ENCODE measurements around the gene PANX1. TPM values are rescaled to one million over a fixed set of nuclear protein-coding genes. Genes with fewer than 3 reads are reported as not detected.

PANX1 gene
- total and polyA plus RNA-seq, 2 experiments from 2014 or later, result 13.0 to 16.5 TPM

GRCh38 chr11:94212898-94213297, 84.3 kb downstream of the PANX1 start:
- Histone ChIP-seq H3K4me1 (ENCODE audit: low read depth) (no peaks in the 10 kb centered on the region), H3K36me3 (no peaks in the 10 kb centered on the region), H3K27me3 (no peaks in the 10 kb centered on the region), H3K9me3 (ENCODE audit: low read depth) (no peaks in the 10 kb centered on the region), H3K4me3 (no peak overlapping the region), H3K27ac (no peak overlapping the region)
- no peak for DNase-seq (ENCODE audit: low read depth in 1 of 2, low spot score in 1 of 2)
- no peak for TF ChIP-seq CTCF (IDR thresholded peaks at IDR 0.05; ENCODE audit: low read depth, low read length)

DNA sequence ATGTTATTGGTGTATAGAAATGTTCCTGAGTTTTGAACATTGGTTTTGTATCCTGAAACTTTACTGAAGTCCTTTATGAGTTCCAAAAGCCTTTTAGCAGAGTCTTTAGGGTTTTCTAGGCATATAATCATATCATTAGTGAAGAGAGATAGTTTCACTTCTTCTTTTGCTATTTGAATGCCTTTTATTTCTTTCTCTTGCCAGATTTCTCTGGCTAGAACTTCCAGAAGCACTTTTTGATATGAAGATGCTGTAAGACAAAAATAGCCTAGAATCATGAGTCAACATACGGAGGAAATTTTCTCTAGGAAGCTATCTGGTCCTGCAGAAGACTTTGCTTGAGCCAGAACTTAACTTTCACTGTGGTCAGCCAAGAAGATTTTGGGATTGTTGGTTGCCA, 89.1 kb downstream of the PANX1 start:
- H3K36me3 ChIP-seq, result no peaks in the 10 kb centered on the region
- no peaks in the 10 kb centered on the region for H3K9me3 ChIP-seq (ENCODE audit: low read depth)
- no peaks in the 10 kb centered on the region for H3K27me3 ChIP-seq
- no peak for DNase-seq (ENCODE audit: low read depth in 1 of 2, low spot score in 1 of 2)
- H3K4me3 ChIP-seq, result no peak overlapping the region
- no peaks in the 10 kb centered on the region for H3K4me1 ChIP-seq (ENCODE audit: low read depth)
- TF ChIP-seq CTCF (IDR thresholded peaks at IDR 0.05; ENCODE audit: low read depth, low read length), result no peak
- no peak overlapping the region for H3K27ac ChIP-seq

- Histone ChIP-seq H3K36me3 (no peaks in the 10 kb centered on the region), H3K4me3 (no peak overlapping the region), H3K27ac (no peak overlapping the region), H3K27me3 (no peaks in the 10 kb centered on the region), H3K9me3 (ENCODE audit: low read depth) (no peaks in the 10 kb centered on the region), H3K4me1 (ENCODE audit: low read depth) (no peaks in the 10 kb centered on the region)
- DNase-seq (ENCODE audit: low read depth in 1 of 2, low spot score in 1 of 2), result peak; percentile 2 to 14
- TF ChIP-seq CTCF (IDR thresholded peaks at IDR 0.05; ENCODE audit: low read depth, low read length), result no peak
Observed at GRCh38 chr11:94218372-94218771, 89.7 kb downstream of the PANX1 start.

DNA sequence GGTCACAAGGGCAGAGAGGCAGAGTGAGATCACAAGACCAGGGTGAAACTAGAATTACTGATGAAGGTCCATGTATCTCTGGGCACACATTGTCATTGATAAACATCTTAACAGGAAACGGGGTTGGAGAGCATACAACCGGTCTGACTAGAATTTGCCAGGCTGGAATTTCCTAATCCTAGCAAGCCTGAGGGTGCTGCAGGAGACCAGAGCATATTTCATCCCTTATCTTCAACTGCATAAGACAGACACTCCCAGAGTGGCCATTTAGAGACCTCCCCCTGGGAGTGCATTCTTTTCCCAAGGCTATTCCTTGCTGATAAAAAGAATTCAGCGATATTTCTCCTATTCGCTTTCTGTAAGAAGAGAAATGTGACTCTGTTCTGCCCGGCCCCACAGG, 91.1 kb downstream of the PANX1 start:
- no peak for TF ChIP-seq CTCF (IDR thresholded peaks at IDR 0.05; ENCODE audit: low read depth, low read length)
- Histone ChIP-seq H3K9me3 (ENCODE audit: low read depth) (no peaks in the 10 kb centered on the region), H3K27me3 (no peaks in the 10 kb centered on the region), H3K4me3 (no peak overlapping the region), H3K36me3 (no peaks in the 10 kb centered on the region), H3K27ac (no peak overlapping the region), H3K4me1 (ENCODE audit: low read depth) (no peaks in the 10 kb centered on the region)
- no peak for DNase-seq (ENCODE audit: low read depth in 1 of 2, low spot score in 1 of 2)

DNA sequence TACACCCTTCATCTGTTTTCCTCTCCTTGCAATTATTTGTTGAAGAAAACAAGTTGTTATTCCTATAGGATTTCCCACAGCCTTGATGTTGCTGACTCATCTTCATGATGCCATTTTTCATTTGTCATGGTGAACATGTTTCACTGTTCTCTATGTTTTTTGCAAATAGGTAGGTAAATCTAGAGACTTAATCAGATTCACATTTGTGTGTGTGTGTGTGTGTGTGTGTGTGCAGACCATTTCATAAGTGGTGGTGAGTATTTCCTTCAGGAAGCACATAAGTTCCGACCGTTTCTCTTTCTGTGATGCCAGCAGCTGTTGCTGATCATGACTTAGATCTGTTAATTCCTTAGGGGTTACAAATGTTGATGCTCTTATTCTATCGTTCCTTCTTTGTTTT, 95.4 kb downstream of the PANX1 start:
- no peak overlapping the region for H3K4me3 ChIP-seq
- H3K9me3 ChIP-seq (ENCODE audit: low read depth), result no peaks in the 10 kb centered on the region
- no peak for DNase-seq (ENCODE audit: low read depth in 1 of 2, low spot score in 1 of 2)
- no peaks in the 10 kb centered on the region for H3K36me3 ChIP-seq
- no peaks in the 10 kb centered on the region for H3K27me3 ChIP-seq
- TF ChIP-seq CTCF (IDR thresholded peaks at IDR 0.05; ENCODE audit: low read depth, low read length), result no peak
- H3K27ac ChIP-seq, result no peak overlapping the region
- H3K4me1 ChIP-seq (ENCODE audit: low read depth), result no peaks in the 10 kb centered on the region

Other genes starting within 250 kb of the PANX1 start
- gene HEPHL1, start 107.5 kb upstream of the PANX1 start, total RNA-seq, result not detected in 2 replicates
- gene HEPHL1, start 107.5 kb upstream of the PANX1 start, polyA plus RNA-seq, result 0.25 TPM in 1 of 2 replicates, not detected in the other
- gene IZUMO1R, start 175.7 kb downstream of the PANX1 start, total RNA-seq, result not detected in 2 replicates
- not detected in 2 replicates for gene IZUMO1R, start 175.7 kb downstream of the PANX1 start, polyA plus RNA-seq